C4-2B (cell line): ENCODE measurements around the gene TIGAR.

Experiments used
- ZFX ChIP-seq: fragments of 450-650 bp; IDR thresholded peaks from 2 replicates; pipeline ENCODE4 v1.6.1; 2017
- TF ChIP-seq, protein P1 (sequence below): fragments of 450-650 bp; conservative IDR thresholded peaks from 2 replicates; pipeline ENCODE4 v1.5.1; 2017; ENCODE audit warnings: mild to moderate bottlenecking

DNA sequence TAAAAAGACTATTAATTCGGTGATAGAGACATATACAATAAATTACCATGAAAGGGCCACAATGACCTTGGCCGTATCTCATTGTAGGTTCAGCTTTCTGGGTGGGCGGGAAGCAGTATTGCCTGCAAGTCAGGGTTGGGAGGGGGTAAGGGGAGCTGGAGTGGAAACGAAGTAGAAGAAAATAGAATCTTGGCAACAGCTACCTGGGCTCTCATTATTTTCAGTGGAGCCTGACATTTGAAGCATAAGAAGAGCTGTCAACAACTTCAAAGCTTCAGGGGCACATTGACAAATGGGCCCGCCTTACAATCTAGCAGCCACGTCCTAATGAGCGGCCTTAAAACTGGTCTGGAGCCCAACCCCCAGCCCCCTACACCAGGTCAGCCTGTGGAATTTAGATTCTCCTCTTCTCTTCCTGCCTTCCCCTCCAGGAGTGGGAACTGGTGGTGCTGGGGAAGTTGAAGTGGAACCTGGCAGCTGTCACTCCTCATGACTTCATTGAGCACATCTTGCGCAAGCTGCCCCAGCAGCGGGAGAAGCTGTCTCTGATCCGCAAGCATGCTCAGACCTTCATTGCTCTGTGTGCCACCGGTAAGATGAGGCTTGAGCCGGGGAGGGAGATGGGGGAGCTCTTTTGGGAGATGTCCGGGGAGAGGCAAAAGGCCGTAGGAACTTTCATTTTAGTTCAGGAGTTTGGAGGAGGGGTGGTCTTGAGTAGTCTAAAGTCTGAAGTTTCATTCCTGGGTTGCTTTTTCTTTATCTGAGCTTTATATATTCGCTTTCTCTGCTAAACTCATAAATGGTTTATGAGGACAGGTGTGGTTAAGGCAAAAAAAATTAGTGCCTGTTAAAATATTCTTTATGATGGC is 42.5 kb upstream of the TIGAR start:
- TF ChIP-seq, protein P1, sequence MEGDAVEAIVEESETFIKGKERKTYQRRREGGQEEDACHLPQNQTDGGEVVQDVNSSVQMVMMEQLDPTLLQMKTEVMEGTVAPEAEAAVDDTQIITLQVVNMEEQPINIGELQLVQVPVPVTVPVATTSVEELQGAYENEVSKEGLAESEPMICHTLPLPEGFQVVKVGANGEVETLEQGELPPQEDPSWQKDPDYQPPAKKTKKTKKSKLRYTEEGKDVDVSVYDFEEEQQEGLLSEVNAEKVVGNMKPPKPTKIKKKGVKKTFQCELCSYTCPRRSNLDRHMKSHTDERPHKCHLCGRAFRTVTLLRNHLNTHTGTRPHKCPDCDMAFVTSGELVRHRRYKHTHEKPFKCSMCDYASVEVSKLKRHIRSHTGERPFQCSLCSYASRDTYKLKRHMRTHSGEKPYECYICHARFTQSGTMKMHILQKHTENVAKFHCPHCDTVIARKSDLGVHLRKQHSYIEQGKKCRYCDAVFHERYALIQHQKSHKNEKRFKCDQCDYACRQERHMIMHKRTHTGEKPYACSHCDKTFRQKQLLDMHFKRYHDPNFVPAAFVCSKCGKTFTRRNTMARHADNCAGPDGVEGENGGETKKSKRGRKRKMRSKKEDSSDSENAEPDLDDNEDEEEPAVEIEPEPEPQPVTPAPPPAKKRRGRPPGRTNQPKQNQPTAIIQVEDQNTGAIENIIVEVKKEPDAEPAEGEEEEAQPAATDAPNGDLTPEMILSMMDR = no peak
- TF ChIP-seq ZFX = no peak
